WTC11 (cell line): ENCODE measurements around the gene FOXC1.

ENCODE experiments used
- CTCF ChIP-seq: fragments of 200-600 bp; IDR thresholded peaks from 2 replicates; pipeline ENCODE4 v1.8.0; 2022; ENCODE audit warnings: antibody characterized with exemption
- FOXP4 ChIP-seq: sonication (generic); formaldehyde crosslinking; IDR thresholded peaks from 2 replicates; pipeline ENCODE4 v1.8.0; 2022; ENCODE audit warnings: mild to moderate bottlenecking, missing genetic modification reagents
- GABPB1 ChIP-seq: sonication (generic); formaldehyde crosslinking; IDR thresholded peaks from 2 replicates; pipeline ENCODE4 v1.8.1; 2023; ENCODE audit warnings: mild to moderate bottlenecking, missing genetic modification reagents
- OVOL2 ChIP-seq: fragments of 250-450 bp; sonication (Bioruptor Pico); IDR thresholded peaks from 2 replicates; pipeline ENCODE4 v1.9.0; 2021; ENCODE audit warnings: mild to moderate bottlenecking, borderline replicate concordance
- USF1 ChIP-seq: sonication (generic); formaldehyde crosslinking; IDR thresholded peaks from 2 replicates; pipeline ENCODE4 v1.8.0; 2022; ENCODE audit warnings: mild to moderate bottlenecking, missing genetic modification reagents
- ZNF512 ChIP-seq: sonication (generic); formaldehyde crosslinking; IDR thresholded peaks from 2 replicates; pipeline ENCODE4 v1.8.1; 2022; ENCODE audit warnings: missing genetic modification reagents, borderline replicate concordance

GRCh38 chr6:1600764-1601157 lies 9.0 kb upstream of the FOXC1 start:
- TF ChIP-seq OVOL2 (CRISPR knock-in tag) (no peak), USF1 (CRISPR knock-in tag) (no peak), CTCF (no peak), ZNF512 (CRISPR knock-in tag) (no peak), FOXP4 (CRISPR knock-in tag) (no peak), GABPB1 (CRISPR knock-in tag) (no peak)
